ENCODE measurements around the gene CLTC.
"Not testable (repeated sequence)": the region's sequence is repeated elsewhere in the genome, so short reads cannot be mapped to it uniquely, and the experiment has no call there.

Gene CLTC
- total RNA-seq, result 324 to 377 (median 345) reads per million in 4 experiments

- DNase-seq, result peak; percentile 82
Measured at GRCh38 chr17:59619298-59620063, at the start of gene CLTC. TSS of gene CLTC (plus strand) at chr17:59619895. CDS start at chr17:59620132, 237 bp downstream.

- no peak for DNase-seq
Measured at GRCh38 chr17:59572301-59572924, 47.3 kb upstream of the CLTC start.

DNA sequence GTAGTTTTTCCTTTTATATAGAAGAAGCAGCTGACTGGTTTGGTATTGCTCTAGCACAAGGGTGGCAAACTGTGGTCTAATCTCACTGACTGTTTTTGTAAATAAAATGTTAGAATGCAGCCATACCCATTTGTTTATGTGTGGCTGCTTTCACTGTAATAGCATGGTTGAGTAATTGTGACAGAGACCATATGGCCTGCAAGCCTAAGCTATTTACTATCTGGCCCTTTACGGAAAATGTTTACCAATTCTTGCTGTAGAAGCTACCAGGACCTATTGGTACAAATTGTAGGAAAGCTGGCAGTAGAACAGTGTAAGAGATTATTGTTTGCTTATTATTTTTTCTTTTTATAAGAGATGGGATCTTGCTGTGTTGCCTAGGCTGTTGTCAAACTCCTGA, 35.5 kb upstream of the CLTC start:
- not testable (repeated sequence) for DNase-seq

DNA sequence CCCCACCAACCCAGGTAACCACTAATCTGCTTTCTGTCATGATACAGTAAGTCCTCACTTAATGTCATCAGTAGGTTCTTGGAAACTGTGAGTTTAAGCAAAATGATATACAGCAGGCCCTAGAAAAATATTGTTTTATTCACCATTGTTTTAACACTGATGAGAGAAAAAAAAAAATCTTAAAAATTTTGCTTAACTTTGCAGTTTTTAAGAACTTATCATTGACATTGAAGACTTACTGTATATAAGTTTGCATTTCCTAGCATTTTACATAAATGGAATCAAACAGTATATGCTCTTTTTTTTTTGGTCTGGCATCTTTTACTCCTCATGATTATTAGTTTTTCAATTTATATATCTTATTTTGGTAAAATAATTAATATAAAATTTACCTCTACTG, 19.5 kb upstream of the CLTC start:
- no peak for DNase-seq

DNA sequence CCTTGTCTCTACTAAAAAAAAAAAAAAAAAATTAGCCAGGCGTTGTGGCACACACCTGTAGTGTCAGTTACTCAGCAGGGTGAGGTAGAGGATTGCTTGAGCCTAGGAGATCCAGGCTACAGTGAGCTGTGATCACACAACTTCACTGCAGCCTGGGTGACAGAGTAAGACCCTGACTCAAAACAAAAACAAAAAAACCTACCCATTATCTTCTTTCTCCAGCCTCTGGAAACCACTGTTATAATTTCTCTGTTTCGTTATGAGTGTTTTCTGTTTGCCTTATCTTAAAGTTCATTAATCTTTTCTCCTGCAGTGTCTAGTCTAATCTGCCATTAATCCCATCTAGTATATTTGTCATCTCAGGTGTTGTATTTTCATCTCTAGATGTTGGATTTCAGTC, 18.6 kb upstream of the CLTC start:
- DNase-seq, result no peak

DNA sequence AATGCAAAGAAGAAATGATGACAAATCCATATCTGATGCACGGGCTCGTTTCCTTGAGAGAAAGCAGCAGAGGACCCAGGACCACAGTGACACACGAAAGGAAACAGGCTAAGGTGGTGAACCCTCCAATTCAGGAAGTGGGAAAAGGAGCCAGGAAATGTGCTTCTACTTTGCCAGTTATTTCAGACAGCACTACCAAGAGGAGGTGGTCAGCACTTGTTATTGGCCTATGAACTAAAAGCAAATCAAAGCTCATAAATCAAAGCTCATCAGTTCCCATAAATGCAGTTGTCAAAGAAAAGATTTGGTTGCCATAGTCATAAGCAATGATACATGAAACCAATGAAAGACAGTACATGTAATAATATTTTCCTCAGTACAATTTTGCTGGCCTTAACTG, 12.6 kb upstream of the CLTC start:
- DNase-seq, result no peak

- no peak for DNase-seq
Measured at GRCh38 chr17:59607817-59608403, 11.8 kb upstream of the CLTC start.

DNA sequence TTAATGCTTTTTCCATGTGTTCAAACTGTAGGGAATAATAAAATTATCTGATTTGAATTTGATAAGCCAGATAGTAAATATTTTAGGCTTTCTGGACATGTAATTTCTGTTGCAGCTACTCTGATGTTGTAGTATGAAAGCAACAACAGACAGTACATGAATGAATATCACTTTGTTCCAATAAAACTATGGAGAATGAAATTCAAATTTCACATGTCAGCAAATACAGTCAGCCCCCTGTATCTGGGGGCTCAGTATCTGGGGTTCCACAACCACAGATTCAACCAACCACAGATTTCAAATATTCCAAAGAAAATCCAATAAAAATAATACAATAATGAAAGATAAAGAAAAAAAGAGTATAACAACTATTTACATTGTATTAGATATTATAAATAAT, 8.2 kb upstream of the CLTC start:
- no peak for DNase-seq

GRCh38 chr17:59616253-59616920, 3.3 kb upstream of the CLTC start:
- no peak for DNase-seq

GRCh38 chr17:59617156-59617732, 2.5 kb upstream of the CLTC start:
- no peak for DNase-seq

- DNase-seq, result no peak
Measured at GRCh38 chr17:59619035-59619297, 729 bp upstream of the CLTC start.

DNA sequence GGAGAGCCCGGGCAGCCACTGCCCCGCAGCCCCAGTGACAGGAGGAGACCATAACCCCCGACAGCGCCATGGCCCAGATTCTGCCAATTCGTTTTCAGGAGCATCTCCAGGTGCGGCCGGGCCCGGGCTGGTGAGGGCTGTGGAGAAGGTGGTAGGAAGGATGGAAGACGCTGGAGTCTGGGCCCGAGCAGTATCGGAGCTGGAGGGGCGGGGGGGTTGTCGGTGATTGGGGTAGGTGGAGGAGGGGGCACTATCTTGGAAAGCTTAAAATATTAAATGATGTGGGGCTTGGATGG, 317 bp downstream of the CLTC start:
- DNase-seq, result no peak

- DNase-seq, result peak; percentile 23
Measured at GRCh38 chr17:59620518-59621259, 994 bp downstream of the CLTC start.

DNA sequence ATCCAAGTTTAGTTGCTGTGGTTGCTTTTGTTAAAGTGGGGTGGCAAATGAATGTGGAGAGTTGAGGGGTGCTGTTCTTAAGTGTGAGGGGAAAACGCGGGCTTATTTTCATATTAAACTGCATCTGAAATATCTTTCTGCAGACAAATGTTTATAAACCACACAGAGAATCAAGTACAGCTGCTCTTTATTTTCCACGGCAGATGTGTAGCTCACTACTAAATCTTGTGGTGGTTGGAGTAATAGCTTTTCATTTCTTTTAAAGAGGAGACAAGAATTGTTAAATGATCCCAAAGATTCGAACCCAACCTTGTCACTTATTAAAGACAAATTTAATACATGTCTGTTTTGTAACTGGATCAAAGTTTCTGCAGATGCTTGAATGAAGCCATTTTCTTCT, 2.1 kb downstream of the CLTC start:
- no peak for DNase-seq

DNA sequence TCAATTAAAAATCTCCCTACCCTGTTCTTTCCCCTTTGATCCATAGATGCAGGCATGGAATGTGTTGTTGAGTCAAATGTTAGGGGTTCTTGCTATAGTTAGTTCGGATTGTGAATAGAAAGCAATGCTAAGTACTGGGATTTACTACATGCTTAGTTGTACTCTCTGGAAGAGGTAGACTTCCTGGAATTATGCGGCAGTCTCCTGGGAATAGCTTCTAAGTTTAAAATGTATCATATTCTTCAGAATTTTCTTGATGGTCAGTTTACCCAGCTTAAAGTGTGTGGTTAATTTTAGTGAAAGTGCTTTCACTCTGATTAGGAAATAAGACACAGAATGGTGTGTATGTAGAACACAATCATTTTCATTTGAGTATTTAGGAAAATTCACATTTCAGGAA, 3.5 kb downstream of the CLTC start:
- no peak for DNase-seq

GRCh38 chr17:59626756-59627155, 7.1 kb downstream of the CLTC start:
- no peak for DNase-seq

DNA sequence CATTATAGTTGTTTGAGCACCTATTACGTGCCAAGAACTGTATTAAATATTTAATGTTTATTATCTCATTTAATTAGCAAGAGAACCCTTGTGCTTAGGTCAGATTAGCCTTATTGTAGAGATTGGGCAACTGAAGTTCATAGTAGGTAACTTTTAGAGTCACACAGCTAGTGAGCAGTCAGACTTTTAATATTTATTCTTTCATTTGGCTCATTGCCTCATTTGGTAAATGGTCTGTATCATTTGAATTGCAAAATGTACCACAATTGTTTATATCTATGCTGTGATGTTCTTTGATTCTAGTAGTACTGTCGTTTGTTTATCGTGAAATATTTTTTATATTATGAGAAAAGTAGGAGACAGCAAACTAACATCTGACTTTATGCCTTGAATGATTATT, 7.6 kb downstream of the CLTC start:
- DNase-seq, result no peak

DNA sequence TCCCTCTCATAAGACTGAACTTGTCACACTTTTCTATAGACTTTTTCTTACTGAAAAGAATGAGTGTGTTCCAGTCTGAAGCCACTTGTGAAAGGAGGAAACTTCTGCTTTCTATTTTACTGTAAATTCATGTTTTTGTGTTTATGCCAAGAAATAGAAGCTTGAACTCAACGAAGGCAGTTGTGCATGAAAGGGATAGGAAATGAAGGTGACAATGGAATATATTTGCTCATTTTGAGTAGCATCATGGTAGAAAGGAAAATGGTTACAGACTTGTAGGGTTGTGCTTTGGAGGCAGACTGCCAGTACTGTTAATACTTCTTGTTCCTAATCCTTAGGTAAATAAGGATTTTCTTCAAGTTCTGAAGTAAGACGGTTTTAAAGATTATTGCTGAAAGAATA, 8.1 kb downstream of the CLTC start:
- DNase-seq, result no peak

GRCh38 chr17:59629174-59629573, 9.5 kb downstream of the CLTC start:
- no peak for DNase-seq

GRCh38 chr17:59631276-59631675, 11.6 kb downstream of the CLTC start:
- no peak for DNase-seq

DNA sequence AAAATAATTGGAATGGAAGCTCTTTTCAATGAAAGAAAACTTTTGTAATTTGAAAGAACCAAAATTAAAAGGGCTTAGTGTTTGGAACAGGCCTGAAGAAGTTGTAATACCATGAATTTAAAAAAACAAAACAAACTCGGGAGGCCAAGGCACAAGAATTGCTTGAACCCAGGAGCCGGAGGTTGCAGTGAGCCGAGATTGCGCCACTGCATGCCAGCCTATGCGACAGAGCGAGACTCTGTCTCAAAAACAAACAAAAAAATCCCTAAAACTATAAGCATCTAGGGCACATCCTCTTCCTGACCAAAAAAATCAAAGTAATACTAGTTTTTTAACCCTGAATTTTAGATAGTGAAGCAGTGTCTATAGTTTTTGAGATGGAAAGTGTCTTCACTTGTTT, 12.7 kb downstream of the CLTC start:
- no peak for DNase-seq

DNA sequence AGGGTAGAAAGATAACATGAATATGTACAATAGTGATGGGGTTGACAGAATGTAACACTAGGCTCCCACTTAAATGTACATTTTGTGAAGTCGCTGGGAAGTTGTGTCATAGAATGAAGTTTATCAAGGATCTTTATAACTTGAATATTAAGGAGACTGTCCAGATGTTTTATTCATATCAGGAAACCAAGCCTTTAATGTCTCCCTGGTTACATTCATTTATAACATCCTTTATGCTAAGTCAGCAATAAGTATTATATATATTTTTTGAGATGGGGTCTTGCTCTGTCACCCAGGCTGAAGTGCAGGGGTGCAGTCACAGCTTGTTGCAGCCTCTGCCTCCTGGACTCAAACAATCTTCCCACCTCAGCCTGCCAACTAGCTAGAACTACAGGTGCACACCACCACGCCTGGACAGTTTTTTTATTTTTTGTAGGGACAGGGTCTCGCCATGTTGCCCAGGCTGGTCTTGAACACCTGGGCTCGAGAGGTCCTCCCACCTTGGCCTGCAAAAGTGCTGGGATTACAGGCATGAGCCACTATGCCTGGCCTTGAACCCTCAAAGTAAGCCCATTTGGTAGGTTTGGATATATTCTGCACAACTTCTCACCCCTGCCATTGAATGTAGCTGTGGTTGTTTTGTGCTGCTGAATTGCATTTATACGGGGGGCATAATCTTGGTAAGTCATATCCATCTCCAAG, 14.1 kb downstream of the CLTC start:
- DNase-seq, result no peak

Measured in effector CD8-positive, alpha-beta T cell (primary cell).